OCI-M2 (cell line): ENCODE results near the gene PEX10.
"Not testable (repeated sequence)": the region's sequence is repeated elsewhere in the genome, so short reads cannot be mapped to it uniquely, and the experiment has no call there.

ENCODE experiments used
- DNase-seq: peaks from one replicate; lab custom pipeline; 2025; ENCODE audit not compliant: unreplicated experiment; lab: John Stamatoyannopoulos, UW

Gene PEX10

DNA sequence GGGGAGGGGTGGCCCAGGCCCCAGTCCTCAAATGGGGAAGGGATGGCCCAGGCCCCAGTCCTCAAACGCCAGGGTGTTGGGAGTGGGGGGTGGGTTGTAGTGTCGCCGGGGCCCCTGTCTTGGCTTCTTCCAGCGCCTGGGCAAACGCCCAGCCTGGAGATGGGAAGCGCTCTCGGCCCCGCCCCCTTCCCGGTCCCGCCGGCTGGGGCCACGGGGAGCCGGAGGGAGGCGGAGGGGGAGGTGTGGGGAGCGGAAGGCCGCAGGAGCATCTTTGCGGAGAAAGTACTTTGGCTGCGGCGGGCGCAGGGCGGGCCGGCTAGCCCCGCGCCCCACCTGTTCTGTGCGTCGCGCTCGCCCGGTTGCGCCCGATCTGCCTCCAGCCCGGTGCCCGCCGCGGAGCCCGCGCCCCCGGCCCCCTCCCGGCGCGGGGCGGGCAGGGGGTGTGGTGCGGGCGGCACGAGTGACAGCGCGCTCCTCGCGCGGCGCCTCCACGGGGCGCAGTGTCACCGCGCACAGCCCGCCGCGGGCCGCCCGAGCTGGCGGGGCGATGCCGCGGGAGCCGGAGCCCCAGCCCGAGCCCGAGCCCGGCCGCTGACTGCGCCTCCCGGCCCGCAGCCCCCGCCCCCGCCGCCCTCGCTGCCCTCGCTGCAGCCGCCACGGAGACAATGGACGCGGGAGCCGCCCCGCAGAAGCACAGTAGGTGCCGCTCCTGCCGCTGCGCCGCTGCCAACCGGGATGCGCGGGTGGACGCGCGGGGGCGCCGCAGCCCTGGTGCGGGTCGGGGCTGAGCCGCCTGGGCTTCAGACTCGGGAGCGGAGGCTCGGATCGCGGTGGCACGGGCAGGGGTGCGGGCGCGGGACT lies 31.1 kb upstream of the PEX10 start:
- DNase-seq: no peak

DNA sequence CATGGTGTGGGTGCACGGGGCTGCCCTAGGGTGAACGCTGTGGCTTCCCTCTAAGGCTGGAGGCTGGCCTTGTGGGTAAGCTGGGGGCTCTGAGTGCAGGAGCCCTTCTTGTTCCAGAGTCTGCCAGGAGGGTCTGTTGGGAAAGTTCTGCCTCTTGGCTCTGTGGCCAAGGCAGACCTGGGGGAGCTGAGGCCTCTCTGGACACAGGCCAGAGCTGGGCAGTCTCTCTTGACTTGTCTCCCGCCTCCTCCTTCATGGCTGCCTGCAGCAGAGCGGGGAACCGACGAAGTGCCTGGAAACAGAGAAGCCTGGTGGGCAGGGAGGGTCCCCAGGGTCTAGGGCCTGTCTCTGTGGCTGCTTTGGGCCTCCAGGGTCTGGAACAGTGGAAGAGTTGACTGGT lies 30.3 kb upstream of the PEX10 start:
- DNase-seq: no peak

DNA sequence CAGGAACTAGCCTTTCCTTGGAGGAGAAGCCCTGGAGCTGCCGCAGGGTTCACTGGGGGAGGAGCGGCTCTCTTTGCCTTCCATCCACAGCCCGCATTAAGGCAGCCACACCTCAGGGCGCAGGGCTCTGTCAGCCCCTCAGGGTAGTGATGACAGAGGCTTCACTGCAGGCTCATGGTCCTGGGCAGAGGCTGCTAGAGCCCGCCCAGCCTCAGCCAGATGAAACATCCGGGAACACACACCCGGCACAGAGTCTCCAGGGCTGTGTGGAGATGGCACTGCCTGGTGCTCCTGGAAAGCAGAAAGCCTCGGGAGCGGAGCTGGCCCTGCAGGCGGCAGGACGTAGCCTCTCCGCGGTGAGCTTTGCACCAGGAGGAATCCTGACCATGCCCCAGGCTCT lies 29.4 kb upstream of the PEX10 start:
- no peak for DNase-seq

DNA sequence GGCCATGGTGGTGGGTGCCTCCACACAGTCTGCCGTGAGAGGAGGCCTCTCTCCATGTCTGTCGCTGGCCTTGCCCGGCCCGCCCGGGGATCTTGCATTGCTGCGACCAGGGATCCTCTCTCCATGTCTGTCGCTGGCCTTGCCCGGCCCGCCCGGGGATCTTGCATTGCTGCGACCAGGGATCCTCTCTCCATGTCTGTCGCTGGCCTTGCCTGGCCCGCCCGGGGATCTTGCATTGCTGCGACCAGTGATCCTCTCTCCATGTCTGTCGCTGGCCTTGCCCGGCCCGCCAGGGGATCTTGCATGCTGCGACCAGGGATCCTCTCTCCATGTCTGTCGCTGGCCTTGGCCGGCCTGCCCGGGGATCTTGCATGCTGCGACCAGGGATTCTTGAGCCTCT lies 28.0 kb upstream of the PEX10 start:
- DNase-seq: not testable (repeated sequence)

DNA sequence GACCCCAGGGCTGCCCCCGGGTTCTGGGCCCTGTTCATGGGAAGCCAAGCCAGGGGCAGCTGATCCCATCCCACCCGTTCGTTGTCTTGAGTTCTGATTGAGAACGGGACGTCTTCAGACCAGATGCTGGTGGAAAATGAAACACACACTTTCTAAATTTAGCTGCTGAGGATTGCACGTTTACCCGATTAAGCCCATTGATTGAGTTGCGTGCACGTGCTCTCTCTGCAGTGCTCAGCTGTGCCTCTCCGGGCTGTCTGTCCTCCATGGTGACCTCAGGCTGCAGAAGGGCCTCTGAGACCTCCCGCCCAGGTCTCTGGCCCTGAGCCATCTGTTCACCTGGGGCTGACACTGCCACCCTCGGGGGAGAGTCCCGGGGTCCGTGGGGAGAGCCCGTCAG lies 27.0 kb upstream of the PEX10 start:
- no peak for DNase-seq

DNA sequence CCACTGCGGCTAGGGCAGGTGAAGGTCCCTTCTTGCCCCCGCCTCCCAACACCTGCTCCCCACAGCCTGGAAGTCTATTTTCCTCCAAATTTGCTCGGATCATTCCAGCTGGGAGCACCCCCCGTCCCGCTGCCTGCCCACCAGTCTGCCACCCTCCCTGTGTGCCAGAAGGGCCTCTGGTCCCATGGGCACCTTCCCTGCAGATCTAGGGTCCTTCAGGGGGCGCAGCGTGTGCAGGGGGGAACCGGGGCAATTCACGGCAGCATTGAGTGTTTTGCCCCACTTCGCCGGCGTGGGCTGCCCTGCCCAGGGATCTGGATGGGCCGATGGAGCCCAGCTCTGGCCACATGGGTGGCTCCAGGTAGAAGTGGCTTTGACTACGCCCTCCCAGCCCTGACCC lies 26.3 kb upstream of the PEX10 start:
- no peak for DNase-seq

DNA sequence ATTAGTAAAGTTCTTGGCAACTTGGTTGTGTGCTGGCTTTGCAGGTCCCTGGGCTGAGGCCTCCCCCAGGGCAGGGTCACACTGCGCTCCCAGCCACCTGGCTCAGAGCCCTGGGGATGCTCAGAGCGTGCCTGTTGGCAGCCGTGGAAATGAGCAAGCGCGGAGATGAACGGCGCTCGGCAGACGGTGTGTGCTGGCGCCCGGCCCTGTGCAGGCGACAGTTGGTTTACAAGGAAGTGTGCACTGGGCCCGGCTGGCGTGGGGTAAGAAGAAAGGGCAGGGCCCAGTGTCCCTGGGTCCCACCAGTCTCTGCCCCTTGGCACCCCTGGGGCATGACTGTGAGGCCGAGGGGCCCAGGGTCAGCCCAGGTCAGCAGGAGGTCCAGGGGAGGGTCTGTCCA lies 25.7 kb upstream of the PEX10 start:
- DNase-seq: no peak

DNA sequence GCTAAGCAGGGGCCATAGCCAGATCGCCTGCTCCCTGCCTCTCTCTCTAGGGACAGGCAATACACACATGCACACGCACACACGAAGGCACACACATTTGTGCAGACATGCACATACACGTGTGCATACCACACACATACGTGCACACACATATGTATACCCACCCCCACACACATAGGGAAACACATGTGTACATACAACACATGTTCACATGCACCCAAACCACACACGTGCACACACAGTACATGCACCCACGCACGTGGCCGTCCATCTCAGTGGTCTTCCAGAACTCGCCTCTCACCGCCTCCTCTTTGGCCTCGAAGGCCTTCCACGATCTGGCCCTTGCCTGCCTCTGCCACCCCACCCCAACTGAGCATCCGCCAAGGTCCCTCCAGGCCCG lies 25.3 kb upstream of the PEX10 start:
- DNase-seq: no peak

DNA sequence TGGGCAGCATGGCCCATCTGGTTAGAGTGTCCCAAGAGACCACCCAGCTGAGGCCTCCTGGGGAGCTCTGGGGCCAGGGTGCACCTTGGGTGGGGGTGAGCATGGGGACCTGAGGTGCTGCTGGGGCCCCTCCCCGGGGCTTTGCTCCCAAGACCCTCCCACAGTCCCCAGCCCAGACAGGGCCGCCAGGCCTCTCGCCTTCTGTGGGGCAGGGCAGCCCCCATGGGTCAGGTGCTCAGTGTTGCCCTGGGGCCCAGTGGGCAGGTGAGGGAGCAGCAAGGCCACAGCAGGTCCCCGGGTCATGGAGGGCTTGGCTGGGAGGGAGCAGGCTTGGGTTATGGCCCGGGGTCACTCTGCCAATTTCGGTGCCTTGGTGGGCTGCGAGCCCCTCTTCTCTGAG lies 24.5 kb upstream of the PEX10 start:
- no peak for DNase-seq

DNA sequence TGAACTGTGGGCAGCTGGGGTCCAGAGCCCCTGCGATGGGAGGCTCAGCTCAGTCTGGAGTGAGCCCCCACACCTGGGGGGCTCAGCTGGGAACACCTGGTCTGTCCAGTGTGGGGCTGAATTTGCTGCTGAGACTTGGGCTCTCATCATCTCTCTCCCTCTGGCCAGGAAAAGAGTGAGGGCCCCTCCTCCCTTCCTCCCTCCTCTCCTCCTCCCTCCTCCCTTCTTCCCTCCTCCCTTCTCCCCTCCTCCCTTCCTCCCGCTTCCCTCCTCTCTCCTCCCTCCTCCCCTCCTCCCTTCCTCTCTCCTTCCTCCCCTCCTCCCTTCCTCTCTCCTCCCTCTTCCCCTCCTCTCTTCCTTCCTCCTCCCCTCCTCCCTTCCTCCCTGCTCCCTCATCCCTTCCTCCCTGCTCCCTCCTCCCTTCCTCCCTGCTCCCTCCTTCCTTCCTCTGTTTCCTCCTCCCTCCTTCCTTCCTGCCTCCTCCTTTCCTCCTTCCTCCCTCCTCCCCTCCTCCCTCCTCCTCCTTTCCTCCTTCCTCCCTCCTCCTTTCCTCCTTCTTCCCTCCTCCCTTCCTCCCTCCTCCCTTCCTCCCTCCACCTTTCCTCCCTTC lies 23.5 kb upstream of the PEX10 start:
- no peak for DNase-seq

DNA sequence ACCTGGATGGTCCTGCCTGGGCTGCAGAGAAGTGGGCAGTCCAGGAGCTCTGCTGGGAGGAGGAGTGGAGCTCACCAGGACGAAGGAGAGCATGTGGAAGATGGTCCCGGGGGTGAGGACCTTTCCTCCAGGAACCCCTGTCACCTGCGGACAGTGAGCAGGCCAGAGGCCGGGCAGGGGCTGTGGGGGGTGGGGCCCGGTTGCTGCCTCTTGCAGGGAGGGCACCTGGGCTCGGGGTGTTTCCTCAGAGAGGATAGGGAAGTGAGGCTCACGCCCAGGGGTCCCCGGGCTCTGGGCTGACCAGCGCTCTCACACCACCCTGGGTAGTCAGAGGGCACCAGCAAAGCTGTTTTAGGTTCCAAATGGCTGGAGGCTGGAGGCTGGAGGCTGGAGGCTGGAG lies 22.7 kb upstream of the PEX10 start:
- DNase-seq: no peak

DNA sequence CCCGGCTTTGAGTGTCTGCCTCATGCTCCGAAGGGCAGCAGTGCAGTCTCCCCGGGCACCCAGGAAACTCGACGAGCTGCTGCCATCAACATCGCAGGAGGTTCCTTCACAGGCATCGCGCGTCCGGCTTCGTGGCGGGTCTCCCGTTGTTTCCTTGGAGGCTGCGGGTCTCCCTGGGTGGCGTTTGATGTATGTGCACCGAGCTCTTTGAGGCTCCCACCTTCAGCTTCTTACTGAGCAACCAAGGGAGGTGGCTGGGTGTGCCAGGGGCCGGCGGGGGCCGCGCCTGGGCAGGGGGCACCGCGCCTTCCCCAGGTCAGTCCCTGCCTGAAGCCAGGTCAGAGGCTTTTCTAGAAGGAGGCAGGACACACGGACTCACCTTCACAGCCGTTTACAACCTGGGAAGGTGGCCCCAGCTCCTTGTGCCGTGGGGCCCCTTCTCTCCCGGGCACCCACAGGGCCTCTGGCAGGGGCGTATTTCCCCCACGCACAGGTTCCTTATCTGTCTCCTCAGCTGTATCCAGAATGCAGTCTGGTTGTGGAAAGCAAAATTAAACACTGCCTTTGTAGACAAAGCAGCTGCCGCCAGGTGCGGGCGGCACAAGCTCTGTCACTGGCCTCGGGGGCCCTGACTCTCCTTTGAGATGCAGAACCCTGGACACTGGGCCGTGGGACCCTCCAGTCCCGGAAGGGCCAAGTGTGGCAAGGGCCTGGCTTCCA lies 21.7 kb upstream of the PEX10 start:
- DNase-seq: no peak

DNA sequence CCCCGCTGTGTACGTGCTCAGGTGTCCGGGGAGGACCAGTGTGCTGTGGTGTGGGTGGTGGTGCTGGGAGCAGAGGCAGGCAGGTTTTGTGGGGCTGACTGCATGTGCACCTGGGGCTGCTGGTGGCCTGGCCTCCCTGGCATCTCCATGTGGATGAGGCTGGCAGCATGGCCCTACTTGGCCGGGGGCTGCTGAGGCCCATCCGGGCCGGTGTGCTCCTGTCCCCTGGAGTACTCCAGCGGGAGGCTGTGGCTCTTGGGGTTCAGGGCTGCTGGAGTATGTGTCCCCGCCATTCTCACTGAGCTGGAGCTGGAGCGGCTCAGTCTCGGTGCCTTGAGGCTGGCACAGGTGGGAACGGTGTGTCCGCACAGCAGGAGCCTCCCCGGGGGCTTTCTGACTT lies 20.8 kb upstream of the PEX10 start:
- DNase-seq: no peak

DNA sequence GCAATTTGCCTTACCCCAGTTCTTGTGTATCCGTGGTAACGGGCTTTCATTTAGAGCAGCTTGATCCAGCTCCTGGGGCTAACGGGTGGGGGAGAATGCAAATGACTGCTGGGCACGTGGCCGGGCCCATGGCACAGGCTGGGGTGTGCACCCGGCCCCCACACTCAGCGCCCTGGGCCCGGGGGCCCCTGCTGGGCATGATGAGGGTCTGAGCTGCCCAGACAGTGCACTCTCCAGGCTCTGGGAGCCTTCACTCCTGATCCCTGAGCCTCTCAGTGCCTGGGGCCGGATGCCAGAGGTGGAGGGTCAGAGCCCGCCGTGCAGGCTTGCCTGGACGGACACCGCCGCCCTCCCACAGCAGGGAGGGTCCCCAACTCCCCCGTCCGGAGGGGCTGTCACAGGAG lies 20.1 kb upstream of the PEX10 start:
- no peak for DNase-seq

DNA sequence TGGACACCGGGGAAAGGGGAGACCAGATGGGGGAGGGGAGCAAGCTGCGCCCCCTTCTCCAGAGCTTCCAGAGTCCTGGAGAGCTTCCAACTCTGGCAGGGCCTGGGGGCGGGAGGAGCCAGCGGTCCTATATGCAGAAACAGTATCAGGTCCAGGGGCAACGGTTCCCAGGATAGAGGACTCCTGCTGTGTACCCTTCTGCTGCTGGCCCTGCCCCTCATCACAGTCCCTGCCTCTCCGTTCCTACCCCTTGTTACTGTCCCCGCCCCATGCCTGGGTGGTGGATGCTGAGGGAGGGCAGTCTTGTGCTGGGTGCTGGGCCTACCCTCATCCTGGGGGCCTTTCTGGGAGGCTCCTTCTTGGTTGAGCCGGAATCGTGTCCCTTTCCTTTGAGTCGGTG lies 19.2 kb upstream of the PEX10 start:
- no peak for DNase-seq

DNA sequence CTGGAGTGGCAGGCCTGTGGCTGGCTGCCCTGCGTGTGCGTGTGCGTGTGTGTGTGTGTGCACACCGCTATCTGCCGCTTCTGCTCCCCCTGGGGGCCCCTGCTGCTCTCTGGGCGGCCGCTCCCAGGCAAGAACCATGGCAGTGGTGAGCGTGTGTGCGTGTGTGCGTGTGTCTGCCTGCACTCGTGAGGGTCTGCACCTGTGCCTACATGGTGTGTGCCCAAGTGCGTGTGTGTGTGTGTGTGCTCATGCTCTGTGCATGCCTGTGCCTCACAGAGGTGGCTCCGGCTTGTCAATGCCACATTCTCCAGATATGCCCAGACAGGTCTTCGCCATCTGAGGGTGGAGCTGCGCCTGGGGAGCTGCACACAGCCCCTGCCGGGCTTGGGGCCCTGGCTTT lies 18.7 kb upstream of the PEX10 start:
- DNase-seq: no peak

DNA sequence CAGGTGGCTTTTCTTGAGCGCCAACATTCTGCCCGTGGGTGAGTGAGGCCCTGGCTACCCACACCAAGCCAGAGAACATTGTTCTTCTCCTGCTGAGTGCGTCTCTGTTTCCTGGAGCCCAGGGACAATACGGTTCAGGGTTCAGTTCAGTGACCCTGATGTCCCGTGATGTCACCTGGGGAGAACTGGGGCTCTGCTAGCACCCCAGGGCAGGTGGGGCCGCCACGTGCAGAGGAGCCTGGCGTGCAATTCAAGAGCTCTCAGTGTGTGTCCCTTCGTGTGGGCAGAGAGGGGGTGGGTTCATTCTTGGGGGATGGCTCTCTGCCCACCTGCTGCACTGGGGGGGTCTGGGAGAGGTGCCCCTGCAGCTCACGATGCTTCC lies 18.2 kb upstream of the PEX10 start:
- no peak for DNase-seq

DNA sequence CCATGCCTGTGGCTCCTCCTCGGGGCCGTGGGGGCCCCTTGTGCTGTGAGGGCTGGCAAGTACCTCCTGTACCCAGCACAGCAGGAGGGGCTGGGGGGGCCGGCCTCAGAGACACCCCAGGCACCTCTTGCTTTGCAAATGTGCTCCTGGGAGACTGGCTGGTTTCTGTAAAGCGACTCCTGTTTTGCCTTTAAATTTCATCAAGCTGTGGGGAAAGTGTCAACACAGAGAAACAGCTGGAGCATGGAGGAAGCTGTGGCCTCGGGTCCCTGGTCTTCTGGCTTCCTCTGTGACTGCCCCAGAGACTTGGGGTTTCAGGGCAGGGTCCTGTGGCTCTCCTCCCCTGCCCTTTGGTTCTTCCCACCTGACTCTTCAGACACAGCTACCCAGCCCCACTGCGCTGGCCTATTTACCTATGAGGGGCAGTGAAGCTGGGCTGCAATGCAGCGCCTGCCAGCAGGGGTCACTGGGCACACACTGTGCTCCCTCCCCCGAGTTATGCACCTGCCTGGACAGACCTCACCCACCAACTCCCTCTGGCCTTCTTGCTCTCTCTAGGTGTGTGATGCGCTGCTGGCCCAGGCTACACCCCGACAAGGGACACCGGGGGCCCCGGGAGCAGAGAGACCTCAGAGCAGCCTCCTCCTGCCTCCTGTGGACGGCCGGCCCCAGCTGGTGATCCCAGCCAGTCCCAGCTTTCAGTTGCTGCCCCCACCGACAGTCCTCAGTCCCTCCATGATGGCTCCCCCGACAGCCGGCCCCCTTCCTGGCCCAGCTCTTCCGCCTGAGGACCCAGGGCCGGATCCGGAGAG lies 17.6 kb upstream of the PEX10 start:
- DNase-seq: no peak

DNA sequence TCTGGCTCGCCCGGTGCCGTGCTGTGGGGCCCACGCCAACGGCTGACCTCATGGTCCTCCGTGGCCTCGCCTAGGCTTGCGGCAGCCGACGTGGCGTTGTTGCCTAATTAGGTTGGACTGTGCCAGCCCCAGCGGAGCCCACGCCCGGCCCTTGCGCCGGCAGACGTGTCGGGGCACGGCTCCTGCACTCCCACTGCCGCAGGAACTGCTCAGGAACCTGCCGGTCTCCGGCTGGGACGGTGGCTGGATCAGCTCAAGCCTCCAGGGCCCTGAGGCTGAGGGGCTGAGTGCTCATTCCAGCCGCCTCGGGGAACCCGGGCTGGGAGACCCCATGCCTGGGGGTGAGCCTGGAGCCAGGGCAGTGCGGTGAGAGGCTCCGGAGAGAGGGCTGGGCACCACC lies 16.1 kb upstream of the PEX10 start:
- DNase-seq: no peak

DNA sequence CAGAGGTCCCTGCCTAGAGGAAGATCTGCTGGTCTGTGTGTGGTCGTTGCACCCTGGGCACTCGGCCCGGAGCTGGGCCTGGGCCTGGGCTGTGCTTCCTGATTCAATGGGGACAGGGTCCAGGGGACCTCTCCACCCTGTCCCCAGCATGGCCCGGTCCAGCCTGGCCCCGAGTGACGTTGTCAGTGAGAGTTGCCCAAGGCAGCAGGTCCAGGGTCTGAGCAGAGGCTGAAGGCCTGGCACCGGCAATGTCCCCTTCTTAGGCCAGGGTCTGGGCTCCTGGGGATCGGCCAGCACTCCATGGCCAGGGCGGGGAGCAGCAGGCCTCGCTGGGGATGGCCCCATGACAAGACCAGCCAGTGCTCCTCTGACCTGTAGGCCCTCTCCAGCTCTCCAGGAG lies 15.6 kb upstream of the PEX10 start:
- no peak for DNase-seq

DNA sequence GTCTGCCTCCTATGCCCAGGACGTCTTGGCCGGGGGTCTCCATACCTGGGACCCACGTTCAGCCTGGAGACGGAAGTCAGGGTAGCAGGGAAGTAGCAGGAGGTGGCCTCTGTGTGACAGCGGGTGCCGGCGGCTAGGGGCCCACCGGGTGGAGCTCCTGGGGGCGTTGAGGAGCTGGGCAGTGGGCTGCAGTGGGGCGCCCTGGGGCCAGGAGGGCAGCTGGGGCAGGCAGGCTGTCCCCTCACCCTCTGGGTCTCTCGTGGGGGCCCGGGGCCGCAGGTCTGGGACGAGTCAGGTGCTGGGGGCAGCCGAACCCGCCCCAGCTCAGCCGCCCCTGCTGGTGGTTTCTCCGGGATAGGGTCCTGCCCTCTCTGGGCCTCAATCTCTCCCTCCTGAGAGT lies 14.7 kb upstream of the PEX10 start:
- DNase-seq: no peak
